Upper lobe of left lung (tissue), 4 donors: ENCODE measurements around the gene KCNMB1.

Experiments used
- CTCF ChIP-seq, 6 experiments: fragments of 450-650 bp in 4 of 6; fragments of 200-600 bp in 2 of 6; sonication (generic) in 2 of 6; IDR thresholded peaks; one replicate each; pipeline ENCODE4 v1.5.1; 2016 to 2019; ENCODE audit warnings: antibody characterized with exemption in 6 of 6
- POLR2A ChIP-seq, 4 donors: fragments of 450-650 bp; IDR thresholded peaks; one replicate each; pipeline ENCODE4 v1.5.1; 2016 to 2017; ENCODE audit warnings: antibody characterized with exemption in 4 of 4, mild to moderate bottlenecking in 2 of 4

DNA sequence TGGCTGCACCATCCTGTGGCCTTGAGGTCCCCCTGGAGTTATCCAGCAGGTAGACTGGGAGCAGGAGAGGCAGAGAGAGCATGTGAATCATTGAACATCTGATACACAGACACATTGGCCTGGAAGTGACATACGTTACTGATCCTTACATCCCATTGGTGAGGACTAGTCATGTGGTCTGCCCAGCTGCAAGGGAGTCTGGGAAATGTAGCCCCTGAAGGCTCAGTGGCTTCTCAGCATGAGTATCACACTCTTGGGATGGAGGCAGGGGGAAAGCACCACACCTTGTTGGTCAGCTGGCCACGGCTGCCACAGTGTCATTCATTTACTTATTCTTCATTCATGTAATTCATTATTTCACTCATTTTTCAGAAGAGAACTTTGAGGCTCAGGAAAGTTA, 13.3 kb upstream of the KCNMB1 start:
- TF ChIP-seq POLR2A (IDR thresholded peaks at IDR 0.05) = no peak
- no peak for TF ChIP-seq CTCF (IDR thresholded peaks at IDR 0.05)
